ENCODE results near the gene CSNK1G2. TPM values are rescaled to one million over a fixed set of nuclear protein-coding genes. Genes with fewer than 3 reads are reported as not detected.

CSNK1G2 gene
- total RNA-seq, 1 experiment from 2014 or later = 44.4 TPM

DNA sequence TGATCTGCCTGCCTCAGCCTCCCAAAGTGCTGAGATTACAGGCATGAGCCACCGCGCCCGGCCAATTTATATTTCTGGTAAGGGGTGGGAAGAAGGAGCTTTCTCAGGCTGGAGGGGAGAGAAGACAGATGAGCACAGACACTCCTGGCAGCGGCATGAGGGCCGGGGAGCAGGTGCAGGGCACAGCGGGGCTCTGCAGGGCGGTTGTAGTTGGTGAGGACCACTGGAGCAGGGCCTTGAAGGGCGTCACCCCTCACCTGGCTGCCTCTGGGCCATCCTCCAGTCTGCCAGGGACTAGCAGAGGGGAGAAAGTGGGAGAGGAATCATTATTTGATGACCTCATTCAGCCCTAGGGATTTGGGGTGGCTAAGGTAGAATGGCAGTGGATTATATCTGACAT is 8.6 kb upstream of the CSNK1G2 start:
- Mint-ChIP-seq H3K36me3 (ENCODE audit: insufficient read depth, unreplicated experiment) (peaks cover 21% of the 10 kb centered on the region), H3K4me3 (ENCODE audit: unreplicated experiment) (no peak overlapping the region), H3K9me3 (ENCODE audit: unreplicated experiment) (no peaks in the 10 kb centered on the region), H3K27ac (ENCODE audit: unreplicated experiment) (no peak overlapping the region), H3K4me1 (ENCODE audit: low read depth, unreplicated experiment) (peaks cover 12% of the 10 kb centered on the region), H3K27me3 (ENCODE audit: insufficient read depth, unreplicated experiment) (no peaks in the 10 kb centered on the region)
- CTCF ChIA-PET = no interaction called here
- Histone ChIP-seq H3K9me3 (peaks cover 6% of the 10 kb centered on the region), H3K27me3 (replicated peaks; ENCODE audit: control insufficient read depth, insufficient read depth, low read length) (no peaks in the 10 kb centered on the region), H3K4me1 (peaks cover 5% of the 10 kb centered on the region; the same call in 1 of the 2 replicates), H3K4me3 (ENCODE audit: low read depth, low read length) (no peak overlapping the region), H3K36me3 (ENCODE audit: control insufficient read depth, insufficient read depth, low read length) (no peaks in the 10 kb centered on the region)
- TF ChIP-seq CTCF (IDR thresholded peaks at IDR 0.05; ENCODE audit: insufficient read depth in 1 of 2, low read depth in 1 of 2, low read length in 1 of 2, severe bottlenecking in 1 of 2, unreplicated experiment in 1 of 2) = no peak
- DNase-seq = no peak
- intact Hi-C loops (cut with micrococcal nuclease; ENCODE audit: unreplicated experiment) = no loop called here
- no TSS peak for BruUV-seq (replicated peaks)
- POLR2A ChIA-PET = no interaction called here

- CTCF ChIA-PET = no interaction called here
- Mint-ChIP-seq H3K27ac (ENCODE audit: unreplicated experiment) (no peak overlapping the region), H3K4me3 (ENCODE audit: unreplicated experiment) (no peak overlapping the region), H3K27me3 (ENCODE audit: insufficient read depth, unreplicated experiment) (no peaks in the 10 kb centered on the region), H3K9me3 (ENCODE audit: unreplicated experiment) (no peaks in the 10 kb centered on the region), H3K36me3 (ENCODE audit: insufficient read depth, unreplicated experiment) (peaks cover 14% of the 10 kb centered on the region), H3K4me1 (ENCODE audit: low read depth, unreplicated experiment) (peaks cover 12% of the 10 kb centered on the region)
- no TSS peak for BruUV-seq (replicated peaks)
- Histone ChIP-seq H3K4me3 (ENCODE audit: low read depth, low read length) (no peak overlapping the region), H3K9me3 (peaks cover 6% of the 10 kb centered on the region), H3K27me3 (replicated peaks; ENCODE audit: control insufficient read depth, insufficient read depth, low read length) (no peaks in the 10 kb centered on the region), H3K4me1 (peaks cover 5% of the 10 kb centered on the region; the same call in 1 of the 2 replicates), H3K36me3 (ENCODE audit: control insufficient read depth, insufficient read depth, low read length) (no peaks in the 10 kb centered on the region)
- DNase-seq = no peak
- TF ChIP-seq CTCF (IDR thresholded peaks at IDR 0.05; ENCODE audit: insufficient read depth in 1 of 2, low read depth in 1 of 2, low read length in 1 of 2, severe bottlenecking in 1 of 2, unreplicated experiment in 1 of 2) = no peak
- intact Hi-C loops (cut with micrococcal nuclease; ENCODE audit: unreplicated experiment) = no loop called here
- POLR2A ChIA-PET = no interaction called here
Observed at GRCh38 chr19:1933244-1933643, 7.7 kb upstream of the CSNK1G2 start.

DNA sequence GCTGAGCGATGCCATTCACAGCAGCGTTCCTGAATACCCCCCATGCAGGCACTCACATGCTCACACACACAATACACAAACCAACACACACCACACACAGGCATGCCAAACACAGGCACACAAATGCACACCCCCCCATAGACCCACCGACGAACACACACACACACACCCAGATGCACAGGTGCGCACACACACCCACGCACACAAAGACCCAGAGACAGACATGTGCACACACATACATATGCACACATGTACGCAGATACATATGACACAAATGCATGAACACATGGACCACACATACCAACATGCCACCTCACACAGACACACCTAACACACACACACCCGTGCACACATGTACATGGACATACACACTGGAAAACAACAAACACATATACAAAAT is 7.0 kb upstream of the CSNK1G2 start:
- Histone ChIP-seq H3K9me3 (peaks cover 6% of the 10 kb centered on the region), H3K4me3 (ENCODE audit: low read depth, low read length) (no peak overlapping the region), H3K4me1 (peaks cover 5% of the 10 kb centered on the region; the same call in 1 of the 2 replicates), H3K27me3 (replicated peaks; ENCODE audit: control insufficient read depth, insufficient read depth, low read length) (no peaks in the 10 kb centered on the region), H3K36me3 (ENCODE audit: control insufficient read depth, insufficient read depth, low read length) (no peaks in the 10 kb centered on the region)
- POLR2A ChIA-PET = no interaction called here
- intact Hi-C loops (cut with micrococcal nuclease; ENCODE audit: unreplicated experiment) = no loop called here
- Mint-ChIP-seq H3K27me3 (ENCODE audit: insufficient read depth, unreplicated experiment) (no peaks in the 10 kb centered on the region), H3K36me3 (ENCODE audit: insufficient read depth, unreplicated experiment) (peaks cover 10% of the 10 kb centered on the region), H3K4me1 (ENCODE audit: low read depth, unreplicated experiment) (peaks cover 12% of the 10 kb centered on the region), H3K4me3 (ENCODE audit: unreplicated experiment) (no peak overlapping the region), H3K9me3 (ENCODE audit: unreplicated experiment) (no peaks in the 10 kb centered on the region), H3K27ac (ENCODE audit: unreplicated experiment) (no peak overlapping the region)
- no peak for DNase-seq
- no peak for TF ChIP-seq CTCF (IDR thresholded peaks at IDR 0.05; ENCODE audit: insufficient read depth in 1 of 2, low read depth in 1 of 2, low read length in 1 of 2, severe bottlenecking in 1 of 2, unreplicated experiment in 1 of 2)
- CTCF ChIA-PET = interaction anchor here (0.6 kb wide), 1 partner anchor 157 kb away, joined by 4 read pairs; no protein-coding TSS in a partner anchor
- BruUV-seq (replicated peaks) = no TSS peak
